PC-9 (cell line): ENCODE results near the gene NTM. TPM values are rescaled to one million over a fixed set of nuclear protein-coding genes. Genes with fewer than 3 reads are reported as not detected.

Experiments
- BruUV-seq: library from RNA; stranded (reverse); fragments of 400-500 nt; replicated peaks from 2 replicates; lab custom pipeline; 2021; lab: Mats Ljungman, UMichigan
- CTCF ChIA-PET: fragments of 300-600 bp; sonication (Branson Sonifier 250); formaldehyde crosslinking; loops from one replicate; lab custom pipeline; 2022; ENCODE audit warnings: antibody characterized with exemption; lab: Charles Lee
- POLR2A ChIA-PET: fragments of 300-600 bp; sonication (Branson Sonifier 250); formaldehyde crosslinking; loops from one replicate; lab custom pipeline; 2022; ENCODE audit warnings: antibody characterized with exemption; ENCODE audit not compliant: unreplicated experiment; lab: Charles Lee
- DNase-seq, 2 experiments: peaks; one replicate each; pipeline versions ENCODE4 v3.0.0 to v3.0.0-alpha.2; 2015 to 2022; ENCODE audit warnings: mixed read lengths in 1 of 2
- H2AFZ ChIP-seq: fragments of 200-600 bp; sonication (generic); 2 replicates; pipeline ENCODE4 v1.8.1; 2017; ENCODE audit warnings: antibody characterized with exemption
- H3F3A ChIP-seq: fragments of 200-600 bp; sonication (generic); 2 replicates; pipeline ENCODE4 v1.8.1; 2017; ENCODE audit warnings: antibody characterized with exemption, mild to moderate bottlenecking, low read depth; ENCODE audit not compliant: insufficient read depth
- H3K27ac ChIP-seq: fragments of 200-600 bp; sonication (generic); 2 replicates; pipeline ENCODE4 v1.6.1; 2016; ENCODE audit warnings: mixed run types
- H3K27me3 ChIP-seq: fragments of 200-600 bp; sonication (generic); 2 replicates; pipeline ENCODE4 v1.6.1; 2016; ENCODE audit warnings: low read depth, mixed run types; ENCODE audit not compliant: insufficient read depth
- H3K36me3 ChIP-seq: fragments of 200-600 bp; sonication (generic); 2 replicates; pipeline ENCODE4 v1.6.1; 2016; ENCODE audit warnings: low read depth, mixed run types
- H3K4me1 ChIP-seq: fragments of 200-600 bp; sonication (generic); replicated peaks from 2 replicates; pipeline ENCODE4 v1.6.1; 2016; ENCODE audit warnings: mixed run types; ENCODE audit not compliant: insufficient read depth
- H3K4me2 ChIP-seq: fragments of 200-600 bp; sonication (generic); 2 replicates; pipeline ENCODE4 v1.6.1; 2017; ENCODE audit warnings: mixed run types
- H3K4me3 ChIP-seq: fragments of 200-600 bp; sonication (generic); 2 replicates; pipeline ENCODE4 v1.6.1; 2016; ENCODE audit warnings: mixed run types
- H3K79me2 ChIP-seq: fragments of 200-600 bp; sonication (generic); 2 replicates; pipeline ENCODE4 v1.6.1; 2017; ENCODE audit warnings: low read depth, mixed run types
- H3K9me2 ChIP-seq: fragments of 200-600 bp; sonication (generic); 2 replicates; pipeline ENCODE4 v1.8.1; 2017; ENCODE audit warnings: mild to moderate bottlenecking; ENCODE audit not compliant: insufficient read depth
- H3K9me3 ChIP-seq: fragments of 200-600 bp; sonication (generic); 2 replicates; pipeline ENCODE4 v1.8.1; 2016; ENCODE audit warnings: low read depth; ENCODE audit not compliant: insufficient read depth
- H4K20me1 ChIP-seq: fragments of 200-600 bp; sonication (generic); 2 replicates; pipeline ENCODE4 v1.8.1; 2017; ENCODE audit not compliant: insufficient read depth
- CTCF ChIP-seq: fragments of 200-600 bp; sonication (generic); conservative IDR thresholded peaks from 2 replicates; pipeline ENCODE4 v1.6.1; 2017; ENCODE audit warnings: mixed run types, antibody characterized with exemption, mild to moderate bottlenecking, moderate library complexity
- EZH2 ChIP-seq: fragments of 200-600 bp; sonication (generic); IDR thresholded peaks from 2 replicates; pipeline ENCODE4 v1.8.0; 2017; ENCODE audit warnings: antibody characterized with exemption, low read depth
- intact Hi-C: fragments of 100-400 bp; cut with micrococcal nuclease; formaldehyde crosslinking; loops from one replicate; pipeline ENCODE4 v1.10.0; 2022; ENCODE audit not compliant: unreplicated experiment
- total RNA-seq: library from RNA; stranded (reverse); gene quantifications from 2 replicates; pipeline ENCODE4 v1.2.3, GENCODE V29; 2021

NTM gene
- total RNA-seq, 1 experiment from 2014 or later = not detected

- Histone ChIP-seq H2AFZ (no peak overlapping the region), H4K20me1 (no peaks in the 10 kb centered on the region; the same call in 1 of the 2 replicates), H3K4me3 (no peak overlapping the region), H3K79me2 (no peaks in the 10 kb centered on the region), H3K36me3 (no peaks in the 10 kb centered on the region), H3K9me3 (no peaks in the 10 kb centered on the region), H3K27ac (no peak overlapping the region), H3F3A (no peaks in the 10 kb centered on the region), H3K4me2 (no peak overlapping the region), H3K27me3 (peaks cover 4% of the 10 kb centered on the region; the same call in 1 of the 2 replicates), H3K9me2 (no peaks in the 10 kb centered on the region), H3K4me1 (no peaks in the 10 kb centered on the region)
- BruUV-seq = no TSS peak
- TF ChIP-seq CTCF (no peak), EZH2 (no peak)
- intact Hi-C loops = no loop called here
- CTCF ChIA-PET = no interaction called here
- POLR2A ChIA-PET = no interaction called here
- DNase-seq = no peak
These were observed 753.0 kb downstream of the NTM start for GRCh38 chr11:132123449-132123848.

- Histone ChIP-seq H3K36me3 (no peaks in the 10 kb centered on the region), H3K4me1 (no peaks in the 10 kb centered on the region), H3K27me3 (peaks cover 5% of the 10 kb centered on the region; the same call in 1 of the 2 replicates), H3F3A (no peaks in the 10 kb centered on the region), H3K4me2 (no peak overlapping the region), H3K27ac (no peak overlapping the region), H3K9me3 (no peaks in the 10 kb centered on the region), H2AFZ (no peak overlapping the region), H3K9me2 (no peaks in the 10 kb centered on the region), H4K20me1 (no peaks in the 10 kb centered on the region; the same call in 1 of the 2 replicates), H3K79me2 (no peaks in the 10 kb centered on the region), H3K4me3 (no peak overlapping the region)
- intact Hi-C loops = no loop called here
- ChIA-PET POLR2A (no interaction called here), CTCF (no interaction called here)
- BruUV-seq = no TSS peak
- no peak for DNase-seq
- TF ChIP-seq CTCF (no peak), EZH2 (no peak)
These were observed 753.7 kb downstream of the NTM start for GRCh38 chr11:132123854-132124835.

GRCh38 chr11:132125988-132126871, 755.8 kb downstream of the NTM start:
- H3K27me3 ChIP-seq = peaks cover 24% of the 10 kb centered on the region
- H2AFZ ChIP-seq = no peak overlapping the region
- no peaks in the 10 kb centered on the region for H3K9me2 ChIP-seq
- no peak overlapping the region for H3K27ac ChIP-seq
- no peak overlapping the region for H3K4me2 ChIP-seq
- no TSS peak for BruUV-seq
- intact Hi-C loops = no loop called here
- ChIA-PET CTCF (no interaction called here), POLR2A (no interaction called here)
- H3K79me2 ChIP-seq = no peaks in the 10 kb centered on the region
- H4K20me1 ChIP-seq = no peaks in the 10 kb centered on the region; the same call in 1 of the 2 replicates
- H3K4me3 ChIP-seq = no peak overlapping the region
- H3K4me1 ChIP-seq = no peaks in the 10 kb centered on the region
- H3F3A ChIP-seq = no peaks in the 10 kb centered on the region
- H3K36me3 ChIP-seq = no peaks in the 10 kb centered on the region
- DNase-seq = no peak
- no peak for TF ChIP-seq EZH2
- TF ChIP-seq CTCF = no peak
- H3K9me3 ChIP-seq = no peaks in the 10 kb centered on the region
